Fibroblast of gingiva (primary cell): Measurements from ENCODE around the gene MND1.
A peak's percentile ranks its signal among the peaks of the same experiment; 100 is the strongest.

ENCODE experiments used
- DNase-seq: peaks from one replicate; pipeline ENCODE4 v3.0.0-alpha.2; 2011; ENCODE audit warnings: low read depth

Gene MND1

GRCh38 chr4:153344131-153345011 is at the start of gene MND1:
Gene MND1, plus strand, starts transcription at chr4:153344688. Its CDS starts 50 bp downstream, at chr4:153344738.
- DNase-seq, result peak; percentile 66

- DNase-seq, result no peak
These were observed 49.2 kb upstream of the MND1 start for GRCh38 chr4:153295131-153295755.

DNA sequence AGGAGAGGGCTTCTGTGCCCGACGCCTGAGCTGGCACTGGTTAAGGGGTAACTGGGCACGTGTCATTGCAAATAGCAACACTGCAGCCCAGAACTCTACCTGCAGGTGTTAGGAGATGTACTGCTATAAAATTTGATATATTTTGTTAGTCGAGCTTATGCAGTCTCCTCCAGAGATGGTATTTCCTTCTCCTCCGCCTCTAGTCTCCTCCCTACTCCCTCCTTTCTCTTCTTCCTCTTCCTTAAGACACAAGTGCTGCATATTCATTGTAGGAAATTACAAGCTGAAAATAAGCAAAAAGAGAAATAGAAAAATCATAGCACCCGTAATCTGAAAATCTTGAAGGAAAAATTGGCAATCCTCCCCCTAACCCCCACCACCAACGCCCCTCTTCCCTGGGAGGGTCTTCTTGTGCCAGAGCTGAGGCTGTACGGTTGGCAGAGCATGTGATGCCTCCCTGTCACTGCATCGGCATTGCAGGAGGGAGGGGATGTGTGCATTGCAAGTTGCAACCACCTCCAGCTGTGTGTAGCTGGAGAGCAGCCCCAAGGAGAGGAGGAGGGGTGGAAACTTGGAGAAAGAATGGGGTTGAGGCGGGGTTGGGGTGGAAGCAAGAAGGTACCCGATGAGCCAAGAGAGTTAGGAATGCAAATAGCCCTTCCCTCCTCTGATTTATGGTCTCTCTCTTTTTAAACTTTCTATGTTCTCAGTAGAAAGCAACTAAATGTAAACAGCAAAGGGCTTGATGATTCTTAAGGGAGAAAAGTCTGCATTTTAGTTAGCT is 48.3 kb upstream of the MND1 start:
- DNase-seq, result peak; percentile 37

DNA sequence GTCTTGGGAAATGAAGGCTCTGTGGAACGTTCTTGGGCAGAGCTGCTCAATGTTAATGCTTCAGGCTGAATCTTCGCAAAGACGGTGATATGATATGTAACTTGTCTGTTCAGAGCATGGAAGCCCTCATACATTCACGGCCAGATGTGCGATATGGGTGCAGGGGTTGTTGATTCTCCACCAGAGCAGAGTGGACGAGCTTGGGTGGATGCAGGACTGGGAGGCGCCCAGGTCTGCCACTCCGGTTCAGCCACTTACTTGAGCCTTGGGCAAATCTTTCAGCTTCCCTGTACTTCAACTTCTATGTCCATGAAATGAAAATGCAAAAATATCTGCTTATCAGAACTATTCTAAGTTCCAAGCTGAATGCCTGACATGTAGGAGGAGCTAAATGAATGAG is 47.4 kb upstream of the MND1 start:
- no peak for DNase-seq

GRCh38 chr4:153310793-153311192 is 33.7 kb upstream of the MND1 start:
- no peak for DNase-seq

DNA sequence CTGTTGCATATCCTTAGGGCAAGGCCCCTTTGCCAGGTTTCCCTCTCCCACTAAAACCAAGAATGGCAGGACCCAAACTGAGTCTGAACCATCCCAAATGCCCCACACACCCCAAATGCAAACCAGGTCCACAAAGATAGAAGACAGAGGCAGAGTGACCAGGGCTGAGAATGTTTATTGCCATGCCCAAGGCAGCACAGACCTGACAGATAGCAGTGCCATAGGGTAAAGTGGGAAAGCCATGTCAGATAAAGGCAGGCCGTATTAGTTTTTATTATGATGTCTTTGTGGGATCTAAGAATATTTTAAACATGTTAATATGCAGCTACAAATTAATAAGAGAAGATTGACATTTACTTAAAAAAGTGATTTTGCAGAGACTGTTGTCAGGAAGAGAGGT is 29.6 kb upstream of the MND1 start:
- DNase-seq, result no peak

DNA sequence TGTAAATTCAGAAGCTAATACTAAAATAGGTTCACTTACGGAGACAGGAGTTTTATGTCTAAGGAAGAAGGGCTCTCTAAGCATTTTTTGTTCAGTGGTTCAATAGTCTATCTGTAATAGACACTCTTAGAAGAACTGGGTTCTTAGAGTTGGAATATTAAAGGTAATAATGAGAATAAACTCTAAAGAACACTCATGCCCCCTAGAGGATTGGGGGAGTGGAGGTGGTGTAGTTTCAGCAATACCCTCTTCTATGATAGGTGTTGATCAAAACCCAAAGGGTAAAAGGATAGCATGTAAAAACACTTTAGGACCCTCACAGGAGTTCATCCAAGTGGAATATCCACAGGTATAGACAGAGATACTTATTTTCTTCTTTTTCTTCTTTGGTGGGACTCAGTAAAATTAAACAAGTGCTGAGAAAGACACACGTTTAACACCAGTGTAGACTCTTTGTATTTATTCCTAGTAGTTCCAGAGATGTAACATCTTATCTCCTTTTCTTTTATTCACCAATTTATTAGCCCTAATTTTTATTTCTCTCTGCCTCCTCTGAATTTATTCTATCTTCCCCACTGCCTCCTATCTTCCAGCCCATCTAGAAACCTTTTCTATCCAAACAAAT is 25.7 kb upstream of the MND1 start:
- peak; percentile 35 for DNase-seq

GRCh38 chr4:153322791-153323190 is 21.7 kb upstream of the MND1 start:
- no peak for DNase-seq

DNA sequence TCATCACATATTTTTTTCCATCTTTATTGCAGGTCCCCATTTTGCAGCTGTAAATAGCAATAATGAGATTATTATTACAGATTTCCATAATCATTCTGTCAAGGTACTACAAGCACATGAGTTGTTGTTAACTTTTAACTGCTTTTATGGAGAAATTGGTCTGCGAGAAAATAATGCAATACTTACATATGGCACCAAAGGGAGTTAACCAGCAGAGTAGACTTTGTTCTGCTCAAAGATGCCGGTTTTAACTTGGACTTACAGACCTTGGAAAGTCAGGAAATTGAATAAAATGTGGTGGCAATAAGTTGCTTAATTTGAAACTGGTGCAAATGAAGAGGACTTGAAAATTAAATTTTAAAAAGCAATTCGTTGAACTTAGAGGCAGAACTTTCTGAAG is 20.4 kb upstream of the MND1 start:
- DNase-seq, result no peak

DNA sequence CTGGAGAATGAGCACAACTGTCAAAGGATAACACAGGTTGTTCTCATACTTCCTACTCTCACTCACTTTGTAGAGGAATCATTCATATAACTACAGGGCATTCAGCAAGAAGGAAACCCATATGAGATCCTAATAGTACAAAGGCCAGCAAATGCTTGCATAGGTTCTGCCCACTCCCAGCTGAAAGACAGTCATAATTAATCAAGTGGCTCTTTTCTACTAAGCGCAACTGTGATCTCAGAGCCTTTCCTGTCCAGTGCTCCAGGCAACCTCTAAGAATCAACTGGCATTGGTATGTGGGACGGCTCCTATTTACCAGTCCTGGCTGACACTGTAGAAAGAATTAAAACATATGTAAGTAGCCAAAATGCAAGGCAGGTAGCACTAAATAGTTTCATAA is 18.9 kb upstream of the MND1 start:
- no peak for DNase-seq

DNA sequence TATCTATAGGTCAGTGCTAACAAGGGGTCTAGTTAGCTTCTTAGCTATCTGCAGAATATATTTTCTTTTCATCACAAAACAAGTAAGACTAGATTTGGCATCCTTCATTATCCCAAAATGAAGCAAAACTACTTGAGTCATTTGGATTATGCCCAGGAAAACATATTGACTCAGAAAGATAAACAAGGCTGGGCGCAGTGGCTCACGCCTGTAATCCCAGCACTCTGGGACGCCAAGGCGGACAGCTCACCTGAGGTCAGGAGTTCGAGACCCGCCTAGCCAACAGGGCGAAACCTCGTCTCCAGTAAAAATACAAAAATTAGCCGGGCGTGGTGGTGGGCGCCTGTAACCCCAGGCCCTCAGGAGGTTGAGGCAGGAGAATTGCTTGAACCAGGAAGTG is 18.0 kb upstream of the MND1 start:
- peak; percentile 53 for DNase-seq

DNA sequence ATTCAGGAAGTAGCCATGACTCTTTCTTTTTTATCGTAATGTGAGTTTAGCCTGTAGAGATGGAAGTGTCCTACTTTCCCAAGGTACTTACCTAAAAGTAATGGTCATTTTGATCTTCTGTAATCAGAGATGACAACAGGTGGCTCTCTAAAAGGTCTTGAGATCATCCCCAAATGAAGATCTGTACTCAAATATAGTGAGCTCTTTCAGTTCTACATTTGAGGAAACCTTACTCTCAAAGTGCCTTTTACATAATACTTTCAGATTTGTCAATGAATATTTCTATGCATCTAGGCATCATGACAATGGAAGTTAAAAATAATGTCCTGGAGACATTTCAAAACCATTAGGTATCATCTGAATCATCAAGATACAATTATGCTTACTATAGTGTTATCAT is 17.2 kb upstream of the MND1 start:
- no peak for DNase-seq

DNA sequence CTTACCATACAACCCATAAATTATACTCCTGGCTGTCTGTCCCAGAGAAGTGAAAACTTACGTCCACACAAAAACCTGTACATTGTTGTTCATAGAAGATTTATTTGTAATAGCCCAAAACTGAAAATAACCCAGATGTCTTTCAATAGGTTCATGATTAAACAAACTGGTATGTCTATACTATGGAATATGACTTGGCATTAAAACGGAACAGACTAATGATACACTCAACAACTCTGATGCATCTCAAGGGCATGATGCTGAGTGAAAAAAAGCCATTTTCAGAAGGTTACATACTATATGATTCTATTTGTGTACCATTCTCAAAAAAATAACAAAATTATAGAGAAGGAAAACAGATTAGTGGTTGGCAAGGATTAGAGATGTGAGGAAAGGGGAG is 11.6 kb upstream of the MND1 start:
- DNase-seq, result no peak

DNA sequence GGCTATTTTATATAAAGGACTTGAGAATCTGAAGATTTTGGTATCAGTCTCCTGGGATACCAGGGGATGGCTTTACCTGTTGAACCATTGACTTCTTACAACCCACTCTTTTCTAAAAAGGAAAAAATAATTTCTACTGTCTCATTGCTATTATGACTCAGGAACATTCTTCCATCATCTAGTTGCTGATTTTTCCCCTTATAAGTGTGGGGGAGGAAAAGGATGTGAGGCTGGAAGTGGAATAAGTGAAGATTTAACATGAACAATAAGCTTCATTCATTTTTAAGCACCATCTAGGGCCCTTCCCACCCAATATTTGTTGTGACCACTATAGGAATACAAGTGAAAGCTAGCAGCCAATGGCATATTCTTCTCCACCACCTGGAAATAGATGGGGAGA is 10.6 kb upstream of the MND1 start:
- no peak for DNase-seq

GRCh38 chr4:153335665-153336064 is 8.8 kb upstream of the MND1 start:
- DNase-seq, result no peak

DNA sequence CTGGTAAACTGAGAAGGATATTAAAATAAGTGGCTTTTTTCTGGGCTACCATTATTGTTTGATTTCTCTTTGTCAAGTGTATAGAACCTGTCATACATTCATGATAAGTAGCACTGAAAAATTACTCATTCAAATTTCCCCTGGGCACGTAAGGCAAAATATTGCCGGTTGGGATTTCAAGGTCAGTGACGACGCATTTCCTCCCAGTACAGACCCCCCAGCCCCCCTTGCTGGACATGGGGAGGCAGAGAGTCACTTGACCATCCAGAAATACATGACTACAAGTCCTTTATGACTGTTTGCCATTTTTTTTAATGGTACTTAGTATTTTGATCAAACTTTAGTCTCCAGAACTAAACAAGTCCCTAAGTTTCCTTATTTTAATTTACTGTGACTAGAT is 6.8 kb upstream of the MND1 start:
- DNase-seq, result no peak

DNA sequence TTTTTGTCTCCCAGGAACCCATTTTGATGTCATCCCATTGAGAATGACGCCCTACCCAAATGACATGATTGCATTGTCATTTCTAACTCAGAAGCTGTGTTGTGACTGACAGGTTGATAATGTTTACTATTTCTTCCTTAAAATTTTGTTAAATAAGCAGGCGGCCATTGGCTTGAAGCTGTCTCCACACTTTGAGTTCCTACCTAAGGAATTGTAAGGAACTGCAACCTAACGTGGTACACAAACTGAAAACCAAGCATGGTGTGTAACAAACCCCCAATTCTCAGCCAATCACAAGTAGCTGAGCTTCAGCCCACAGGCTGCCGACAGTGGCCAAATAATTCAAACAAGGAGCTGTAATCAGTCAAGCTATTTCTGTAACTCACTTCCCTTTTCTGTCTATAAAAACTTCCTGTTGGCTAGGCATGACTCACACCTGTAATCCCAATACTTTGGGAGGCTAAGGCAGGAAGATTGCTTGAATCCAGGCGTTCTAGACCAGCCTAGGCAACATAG is 2.9 kb upstream of the MND1 start:
- DNase-seq, result no peak

GRCh38 chr4:153342751-153343552 is 1.5 kb upstream of the MND1 start:
- no peak for DNase-seq

- peak; percentile 67 for DNase-seq
These were observed 809 bp downstream of the MND1 start for GRCh38 chr4:153345012-153345981.

GRCh38 chr4:153346031-153346430 is 1.5 kb downstream of the MND1 start:
- no peak for DNase-seq
